ENCODE results near the gene CASP5.
"Not testable (repeated sequence)": the region's sequence is repeated elsewhere in the genome, so short reads cannot be mapped to it uniquely, and the experiment has no call there.

Gene CASP5

DNA sequence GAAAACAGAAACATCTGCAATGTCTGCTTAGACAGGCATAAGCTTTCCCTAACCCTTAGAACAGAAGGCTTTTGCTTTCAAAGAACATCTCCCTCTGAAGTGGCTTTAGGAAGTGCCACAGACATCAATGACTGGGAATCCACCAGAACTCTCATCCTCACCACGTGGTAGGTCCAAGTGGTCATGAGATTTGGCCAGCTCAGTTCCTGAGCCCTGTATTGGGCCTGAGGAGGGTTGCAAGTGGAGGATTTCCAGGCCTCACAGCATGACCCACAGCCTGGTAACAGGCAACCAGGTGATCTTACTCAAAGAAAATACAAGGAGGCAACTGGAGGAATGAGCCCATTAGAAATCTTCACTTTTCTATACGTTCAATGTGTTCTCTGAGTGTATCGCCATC lies 10.4 kb upstream of the CASP5 start:
- DNase-seq = no peak

DNA sequence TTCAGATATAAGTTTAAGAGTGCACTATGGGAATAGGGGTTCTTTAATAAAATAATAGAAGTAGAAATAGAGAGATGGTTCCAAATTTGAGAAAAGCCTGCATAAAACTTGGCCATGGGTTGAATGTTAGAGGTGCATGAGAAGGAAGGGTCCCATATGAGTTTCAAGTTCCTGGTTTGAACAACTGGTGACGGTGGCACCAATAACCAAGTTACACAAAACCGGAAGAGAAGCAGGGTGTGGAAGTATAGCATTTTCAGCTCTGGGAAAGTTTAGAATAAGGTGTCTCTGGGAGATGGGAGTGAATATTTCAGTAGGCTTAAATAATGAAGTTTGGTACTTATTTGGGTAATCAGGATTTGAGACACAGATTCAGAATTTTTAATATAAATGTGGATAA lies 9.5 kb upstream of the CASP5 start:
- DNase-seq = no peak

DNA sequence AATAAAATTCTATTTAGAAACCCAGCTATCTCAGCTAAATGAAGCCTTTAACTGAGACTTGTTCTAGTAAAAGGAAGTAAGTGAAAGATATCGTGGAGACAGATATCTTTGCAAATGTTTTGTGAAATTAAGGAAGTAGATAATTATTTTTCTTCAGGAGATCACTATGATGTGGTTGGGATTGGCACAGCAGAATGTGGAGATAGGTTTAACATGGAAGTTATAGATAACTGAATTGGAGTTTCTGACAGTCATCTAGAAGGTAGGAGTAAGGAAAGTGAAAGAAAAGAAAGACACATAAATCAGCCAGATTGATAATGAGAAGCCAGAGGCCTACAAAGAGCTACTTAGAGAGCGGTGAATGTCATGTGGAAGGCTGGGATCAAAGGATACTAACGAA lies 4.7 kb upstream of the CASP5 start:
- DNase-seq = no peak

DNA sequence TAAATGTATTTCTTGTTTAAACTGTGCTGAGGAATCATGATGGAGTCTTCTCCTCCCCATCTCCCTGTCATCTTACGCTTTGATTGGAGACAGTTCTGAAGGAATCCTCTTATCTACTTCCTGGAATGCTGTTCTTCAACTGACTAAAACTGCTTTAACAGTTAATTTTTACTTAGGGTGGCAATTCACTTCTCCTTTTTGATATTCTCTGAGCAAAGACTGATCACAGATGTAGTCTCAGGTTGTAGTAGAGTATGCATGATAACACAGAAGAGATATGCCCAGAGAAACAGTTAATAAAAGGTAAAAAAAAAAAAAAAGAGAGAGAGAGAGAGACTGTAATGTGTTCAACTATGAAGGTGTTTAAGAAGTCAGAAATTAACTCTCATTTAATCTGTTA lies 1.4 kb upstream of the CASP5 start:
- no peak for DNase-seq

DNA sequence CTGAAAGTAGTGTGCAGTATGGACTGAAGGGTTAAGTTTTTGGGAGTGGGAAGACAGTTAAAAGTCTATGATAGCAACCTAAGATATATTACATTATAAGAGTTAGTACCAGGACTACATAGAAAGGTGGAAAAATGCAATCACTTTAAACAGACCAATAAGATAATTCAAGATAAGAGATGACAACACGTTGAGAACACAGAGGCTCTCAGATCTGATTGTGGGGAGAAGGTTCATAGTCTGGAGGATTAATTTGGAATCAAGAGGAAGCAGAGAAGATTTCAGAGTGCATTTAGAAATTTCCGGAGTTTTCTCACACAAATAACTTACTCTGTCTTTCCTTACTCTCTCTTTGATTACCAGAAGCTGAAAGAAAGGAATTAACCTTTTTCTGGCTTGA lies 441 bp downstream of the CASP5 start:
- DNase-seq = no peak

DNA sequence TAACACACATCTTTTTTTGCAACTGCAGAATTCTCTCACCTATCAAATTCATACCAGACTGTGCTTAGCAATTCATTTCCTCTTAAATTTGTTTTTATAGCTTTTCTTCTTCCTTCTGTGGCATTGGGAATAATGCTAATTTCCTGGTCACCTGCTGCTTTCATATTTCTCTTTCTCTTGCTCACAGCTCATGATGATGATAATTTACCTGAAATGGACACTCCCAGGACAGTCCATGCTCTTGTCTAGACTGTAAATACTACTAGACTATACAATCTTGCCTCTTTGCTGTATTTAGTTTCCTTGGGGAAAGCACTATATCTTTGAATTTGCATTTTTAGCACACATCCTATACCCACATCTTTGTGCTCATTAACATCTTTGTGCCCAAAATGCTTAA lies 15.5 kb downstream of the CASP5 start:
- no peak for DNase-seq

DNA sequence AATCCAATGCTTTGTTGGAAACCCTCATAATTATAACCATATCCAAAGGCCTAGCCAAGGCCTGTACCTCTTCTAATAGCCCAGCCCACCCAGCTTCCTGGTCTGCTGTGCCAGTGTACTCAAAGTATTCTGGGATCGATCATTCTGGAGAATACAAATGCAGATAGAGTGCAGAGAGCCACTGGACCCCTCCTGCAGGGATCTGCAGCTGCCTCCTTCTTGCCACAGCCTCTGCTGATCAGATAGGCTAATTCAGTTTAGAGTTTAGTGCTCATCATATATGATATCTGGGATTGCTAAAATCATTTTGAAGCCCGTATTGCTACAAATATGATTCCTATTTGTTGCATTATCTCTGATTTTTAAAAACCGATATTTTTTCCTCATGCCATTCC lies 17.5 kb downstream of the CASP5 start:
- no peak for DNase-seq

DNA sequence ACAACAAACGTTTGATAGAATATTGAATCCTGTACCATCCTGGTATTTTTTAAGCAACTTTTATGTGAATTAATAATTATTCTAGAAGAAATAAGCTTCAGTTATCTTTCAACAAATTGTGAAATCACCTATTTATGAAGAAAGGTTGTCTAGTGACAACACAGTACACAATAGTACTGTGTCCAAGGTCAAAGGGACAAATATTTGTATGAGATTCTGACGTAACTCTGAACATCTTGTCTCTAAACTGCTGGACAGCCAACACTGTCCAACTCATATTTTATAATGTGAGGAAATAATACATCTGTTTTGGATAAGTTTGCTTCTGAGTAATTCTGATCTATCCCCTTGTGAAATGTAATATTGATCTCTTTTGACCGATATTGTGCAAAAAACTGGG lies 18.9 kb downstream of the CASP5 start:
- no peak for DNase-seq

DNA sequence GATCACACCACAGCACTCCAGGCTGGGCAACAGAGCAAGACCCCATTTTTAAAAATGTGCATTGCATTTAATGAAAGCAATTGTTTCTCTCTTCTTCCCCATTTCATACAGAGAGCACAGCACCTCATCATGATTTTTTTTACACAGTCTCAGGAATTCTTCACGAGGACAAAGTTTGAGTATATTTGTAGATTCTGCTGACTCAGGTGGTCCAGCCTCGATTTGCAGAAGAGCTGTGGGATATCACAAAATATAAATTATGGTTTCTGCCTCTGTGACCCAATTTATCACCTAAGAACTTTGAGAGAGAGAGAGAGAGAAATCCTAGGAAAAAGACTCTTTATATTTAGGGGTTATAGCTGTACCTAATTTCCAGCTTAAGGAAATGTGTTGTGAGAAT lies 19.8 kb downstream of the CASP5 start:
- no peak for DNase-seq

DNA sequence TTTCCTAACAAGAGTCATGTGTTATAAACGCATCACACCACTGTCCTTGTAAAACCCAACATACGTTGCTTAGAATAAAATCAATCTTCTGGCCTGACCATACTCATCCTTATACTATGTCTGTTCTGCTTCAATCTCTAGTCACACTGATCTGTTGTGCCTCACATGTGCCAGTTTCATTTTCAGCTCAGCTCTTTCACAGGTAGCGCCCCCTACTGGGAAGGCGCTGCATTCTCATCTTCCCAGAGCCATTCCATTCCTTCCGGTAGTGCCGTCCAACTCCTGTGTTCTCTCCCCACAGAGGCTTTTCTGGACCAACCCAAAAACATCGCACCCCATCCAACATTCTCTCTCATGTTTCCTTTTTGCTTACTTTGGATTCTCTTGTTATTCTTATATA lies 22.2 kb downstream of the CASP5 start:
- peak; percentile 79 for DNase-seq

DNA sequence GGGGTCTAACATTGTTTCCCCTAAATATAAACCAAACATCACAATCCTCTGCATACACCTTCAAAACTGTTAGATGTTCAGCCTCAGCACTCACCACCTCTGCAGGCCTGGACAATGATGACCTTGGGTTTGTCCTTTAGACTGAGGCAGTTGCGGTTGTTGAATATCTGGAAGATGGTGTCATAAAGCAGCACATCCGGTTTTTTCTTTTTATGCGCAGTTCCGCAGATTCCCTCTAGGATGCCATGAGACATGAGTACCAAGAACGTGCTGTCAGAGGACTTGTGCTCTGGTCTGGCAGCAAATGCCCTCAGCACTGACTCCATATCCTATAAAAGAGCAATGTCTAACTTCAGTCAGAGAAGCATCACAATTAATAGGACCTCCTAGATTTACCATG lies 22.8 kb downstream of the CASP5 start:
- DNase-seq = no peak

DNA sequence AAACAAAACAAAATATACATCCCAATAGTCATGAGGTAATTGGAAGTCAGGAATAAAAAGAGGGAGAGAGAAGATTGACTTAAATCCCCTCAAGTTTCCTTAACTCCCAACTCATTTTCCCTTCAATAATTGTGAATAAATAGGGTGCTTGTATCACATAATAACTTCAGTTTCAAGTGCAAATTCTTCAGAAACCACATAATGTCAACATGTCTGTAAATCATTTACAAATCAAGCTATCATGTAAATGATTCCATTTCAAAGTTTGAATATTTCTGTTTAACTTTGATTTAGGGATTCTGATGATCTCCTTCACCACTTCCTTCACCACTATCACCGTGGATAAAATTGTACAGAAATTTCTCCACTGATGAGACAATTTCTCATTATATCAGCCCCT lies 23.2 kb downstream of the CASP5 start:
- no peak for DNase-seq

DNA sequence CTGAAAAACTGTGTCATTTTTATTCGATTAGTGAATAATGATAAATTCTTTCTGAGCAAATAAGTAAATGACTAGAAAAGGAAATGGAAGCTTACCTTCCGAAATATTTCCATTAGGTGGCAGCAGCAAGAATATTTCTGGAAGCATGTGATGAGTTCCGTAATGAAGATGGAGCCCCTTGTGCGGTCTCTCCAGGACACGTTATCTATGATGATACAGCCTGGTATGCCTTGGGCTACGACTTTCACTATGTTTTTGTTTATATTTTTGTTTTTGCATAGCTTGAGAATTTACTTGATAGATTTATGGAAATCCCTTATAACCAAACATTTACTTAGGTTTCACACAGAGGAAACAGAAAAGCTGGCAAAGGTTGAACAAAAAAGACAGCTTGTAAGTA lies 25.7 kb downstream of the CASP5 start:
- no peak for DNase-seq

DNA sequence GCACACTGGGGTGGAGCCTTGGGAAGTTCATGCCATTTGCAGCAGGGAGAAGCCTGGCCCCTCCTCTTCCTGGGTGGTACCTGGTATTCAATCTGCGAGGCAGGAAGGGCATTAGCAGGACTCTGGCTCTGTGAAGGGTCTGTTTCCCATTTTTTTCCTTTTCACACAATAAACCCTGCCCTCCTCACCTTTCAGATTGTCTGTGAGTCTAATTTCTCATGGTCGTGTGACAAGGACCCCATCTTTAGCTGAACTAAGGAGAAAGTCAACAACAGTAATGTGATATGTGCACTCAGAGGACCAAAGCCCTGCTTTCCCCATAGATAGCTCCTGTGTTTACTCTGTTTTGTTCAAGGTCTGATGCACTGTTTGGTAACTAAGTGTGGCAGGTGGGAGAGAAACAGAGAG lies 28.0 kb downstream of the CASP5 start:
- no peak for DNase-seq

DNA sequence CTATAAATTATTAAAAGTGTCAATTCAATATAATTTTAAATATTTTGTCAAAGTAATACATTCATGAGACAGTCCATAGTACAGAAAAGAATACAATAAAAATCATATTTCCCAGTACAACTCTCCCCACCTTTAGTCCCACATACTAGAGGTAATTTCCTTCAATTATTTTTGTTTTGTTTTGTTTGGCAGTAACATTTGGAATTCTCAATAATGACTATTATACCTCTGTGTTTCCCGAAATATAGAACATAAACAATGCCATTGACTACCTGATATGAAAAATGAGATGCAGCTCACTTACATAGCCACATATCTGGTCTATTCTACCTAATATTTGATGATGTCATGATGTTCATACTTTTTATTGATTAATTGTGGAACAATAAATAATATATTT lies 30.2 kb downstream of the CASP5 start:
- DNase-seq = no peak

DNA sequence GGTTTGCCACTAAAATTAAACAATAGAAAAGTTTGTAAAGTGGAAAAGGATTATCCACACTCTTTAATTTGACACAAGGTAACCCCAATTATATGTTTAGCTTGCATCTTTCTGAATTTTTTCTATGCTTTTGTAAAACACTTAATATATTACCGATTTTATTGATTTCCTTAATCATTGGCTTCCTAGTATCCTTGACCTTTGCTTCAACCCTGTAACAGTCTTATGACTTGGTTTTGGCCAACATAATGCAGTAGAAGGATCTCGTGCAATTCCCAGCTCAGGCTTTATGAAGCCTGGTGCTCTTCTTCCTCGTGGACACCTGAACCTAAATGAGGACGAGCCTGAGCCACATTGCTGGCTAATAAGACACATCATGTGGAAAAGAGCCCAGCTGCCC lies 31.0 kb downstream of the CASP5 start:
- no peak for DNase-seq

DNA sequence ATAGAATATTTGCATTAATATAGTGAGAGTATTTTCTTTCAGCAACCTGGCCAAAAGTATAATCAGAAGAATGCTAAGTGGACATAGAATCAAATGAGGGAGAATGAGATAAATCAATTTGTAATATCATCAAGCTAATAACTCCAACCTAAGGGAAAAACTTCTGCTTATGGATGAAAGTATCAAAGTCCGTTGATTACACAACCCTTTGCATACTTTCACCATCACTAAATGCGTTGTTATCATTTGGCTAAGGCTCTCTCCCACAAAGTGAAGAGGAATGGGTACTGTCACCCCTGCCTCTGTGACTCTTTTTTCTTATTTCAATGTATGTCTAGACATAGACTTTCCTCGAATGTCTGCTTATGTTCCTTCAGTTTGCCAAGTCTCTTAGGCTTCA lies 38.2 kb downstream of the CASP5 start:
- DNase-seq = no peak

DNA sequence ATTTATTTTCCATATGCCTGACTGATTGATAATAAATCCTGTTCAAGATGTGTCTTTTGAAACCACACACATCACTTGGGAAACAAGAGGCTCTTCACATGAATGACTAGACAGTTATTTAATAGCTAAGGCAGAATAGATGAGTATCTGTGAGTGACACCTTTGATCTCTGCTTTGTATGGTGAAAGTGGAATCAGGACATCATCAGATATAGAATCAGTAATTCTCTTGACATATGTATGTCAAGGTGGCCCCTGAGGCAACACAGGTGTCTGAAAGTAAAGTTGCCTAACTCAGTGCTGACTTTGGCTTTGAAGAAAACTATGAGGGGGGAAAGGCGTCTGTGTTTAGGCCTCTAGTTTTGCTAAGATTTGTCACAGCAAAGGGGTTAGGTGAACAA lies 43.1 kb downstream of the CASP5 start:
- DNase-seq = no peak

DNA sequence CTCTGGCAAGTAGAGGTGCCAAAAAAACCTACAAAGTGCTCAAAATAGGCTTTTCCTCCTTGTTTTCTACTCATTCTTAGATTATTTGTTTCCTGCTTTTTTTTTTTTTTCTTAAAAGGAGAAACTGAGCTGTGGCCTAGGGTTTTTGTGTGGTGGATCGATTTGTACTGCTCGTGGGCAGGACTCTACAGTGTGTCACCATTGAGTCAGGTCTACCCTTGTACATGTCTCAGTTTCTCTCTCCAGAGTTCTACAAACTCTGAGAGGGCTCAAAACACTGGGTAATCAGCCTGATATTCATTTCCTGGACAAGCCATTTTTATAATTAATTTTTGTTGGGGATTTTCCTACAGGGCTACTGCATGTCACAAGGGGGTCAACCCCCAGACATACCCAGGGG lies 49.4 kb downstream of the CASP5 start:
- DNase-seq = no peak

DNA sequence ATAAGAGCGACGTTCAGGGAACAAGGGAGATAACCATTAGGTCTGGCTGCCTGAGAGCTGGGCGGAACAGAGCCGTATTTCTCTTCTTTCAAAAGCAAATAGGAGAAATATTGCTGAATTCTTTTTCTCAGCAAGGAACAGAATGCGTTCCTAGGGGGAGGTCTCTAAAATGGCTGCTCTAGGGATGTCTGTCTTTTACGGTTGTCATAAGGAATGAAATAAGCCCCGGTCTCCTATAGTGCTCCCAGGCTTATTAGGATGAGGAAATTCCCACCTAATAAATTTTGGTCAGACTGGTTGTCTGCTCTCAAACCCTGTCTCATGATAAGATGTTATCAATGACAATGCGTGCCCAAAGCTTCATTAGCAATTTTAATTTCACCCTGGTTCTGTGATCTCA lies 50.0 kb downstream of the CASP5 start:
- not testable (repeated sequence) for DNase-seq

DNA sequence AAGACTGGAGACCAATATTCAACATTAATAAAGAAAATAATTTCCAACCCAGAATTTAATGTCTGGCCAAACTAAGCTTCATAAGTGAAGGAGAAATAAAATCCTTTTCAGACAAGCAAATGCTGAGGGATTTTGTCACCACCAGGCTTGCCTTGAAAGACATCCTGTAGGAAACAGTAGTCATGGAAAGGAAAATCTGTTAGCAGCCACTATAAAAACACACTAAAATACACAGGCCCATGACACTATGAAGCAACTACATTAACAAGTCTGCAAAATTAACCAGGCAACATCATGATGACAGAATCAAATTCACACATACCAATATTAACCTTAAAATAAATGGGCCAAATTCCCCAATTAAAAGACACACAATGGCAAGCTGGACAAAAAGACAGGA lies 52.2 kb downstream of the CASP5 start:
- no peak for DNase-seq

DNA sequence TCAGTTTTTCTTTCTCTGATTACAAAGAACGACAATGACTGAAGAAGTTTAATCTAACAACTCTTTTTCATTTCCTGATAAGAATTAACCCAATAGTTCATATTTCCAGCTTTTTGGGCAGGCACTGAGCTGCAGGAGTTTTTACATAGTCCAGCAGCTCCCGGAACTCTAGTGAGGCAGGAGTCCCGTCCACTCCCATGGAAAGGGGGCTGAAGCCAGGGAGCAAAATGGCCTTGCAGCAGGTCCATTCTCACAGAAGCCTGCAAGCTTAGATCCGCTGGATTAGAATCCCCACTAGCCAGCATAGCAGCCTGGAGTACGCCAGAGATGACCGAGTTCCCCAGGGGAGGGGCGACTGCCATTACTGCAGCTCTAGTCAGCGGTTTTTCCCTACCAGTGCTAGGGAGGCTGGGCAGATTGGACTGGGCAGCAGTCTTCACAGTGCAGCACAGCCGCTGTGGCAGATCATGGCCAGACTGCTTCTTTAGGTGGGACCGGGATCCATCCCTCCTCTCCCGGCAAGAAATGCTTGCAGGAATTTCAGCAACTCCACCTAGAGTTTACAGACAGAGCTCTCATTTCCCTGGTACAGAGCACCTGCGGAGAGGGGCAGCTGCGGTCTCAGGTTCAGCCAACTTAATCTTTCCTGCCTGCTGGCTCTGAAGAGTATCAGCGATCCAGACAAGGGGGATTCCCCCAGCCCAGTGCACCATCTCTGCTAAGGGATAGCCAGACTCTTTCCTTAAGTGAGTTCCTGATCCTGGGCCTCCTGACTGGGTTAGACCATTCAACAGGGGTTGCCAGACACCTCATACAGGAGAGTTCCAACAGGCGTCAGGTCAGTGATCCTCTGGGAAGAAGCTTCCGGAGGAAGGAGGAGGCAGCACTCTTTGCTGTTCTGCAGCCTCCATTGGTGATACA lies 53.9 kb downstream of the CASP5 start:
- no peak for DNase-seq

DNA sequence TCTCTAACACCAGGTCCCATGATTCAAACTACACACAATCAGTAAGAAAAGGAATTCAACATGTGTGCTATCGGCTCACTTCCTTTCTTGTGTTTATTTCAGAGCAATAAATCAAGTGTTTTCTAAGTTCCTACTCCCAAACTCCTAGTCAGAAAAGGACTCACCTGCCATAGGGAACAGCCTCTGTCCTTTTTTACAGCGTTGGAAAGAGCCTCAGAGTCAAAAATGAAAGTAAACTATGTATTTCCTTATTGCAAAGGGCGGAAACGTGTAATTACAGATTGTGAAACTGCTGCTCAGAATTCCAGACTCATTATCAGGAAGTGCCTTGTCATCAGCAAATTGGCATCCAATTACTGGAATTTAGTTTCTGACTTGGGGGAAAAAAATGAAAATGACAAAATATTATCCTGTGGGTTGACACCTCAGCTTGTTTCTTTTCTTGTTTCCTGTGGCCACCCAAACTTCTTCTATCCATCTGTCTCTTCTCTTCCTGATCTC lies 54.6 kb downstream of the CASP5 start, which contains the start of gene CASP4:
CASP4 (minus strand) TSS at position 220 of the 501 bp plus-strand sequence; CDS start at position 171, 49 bp downstream.
- no peak for DNase-seq

DNA sequence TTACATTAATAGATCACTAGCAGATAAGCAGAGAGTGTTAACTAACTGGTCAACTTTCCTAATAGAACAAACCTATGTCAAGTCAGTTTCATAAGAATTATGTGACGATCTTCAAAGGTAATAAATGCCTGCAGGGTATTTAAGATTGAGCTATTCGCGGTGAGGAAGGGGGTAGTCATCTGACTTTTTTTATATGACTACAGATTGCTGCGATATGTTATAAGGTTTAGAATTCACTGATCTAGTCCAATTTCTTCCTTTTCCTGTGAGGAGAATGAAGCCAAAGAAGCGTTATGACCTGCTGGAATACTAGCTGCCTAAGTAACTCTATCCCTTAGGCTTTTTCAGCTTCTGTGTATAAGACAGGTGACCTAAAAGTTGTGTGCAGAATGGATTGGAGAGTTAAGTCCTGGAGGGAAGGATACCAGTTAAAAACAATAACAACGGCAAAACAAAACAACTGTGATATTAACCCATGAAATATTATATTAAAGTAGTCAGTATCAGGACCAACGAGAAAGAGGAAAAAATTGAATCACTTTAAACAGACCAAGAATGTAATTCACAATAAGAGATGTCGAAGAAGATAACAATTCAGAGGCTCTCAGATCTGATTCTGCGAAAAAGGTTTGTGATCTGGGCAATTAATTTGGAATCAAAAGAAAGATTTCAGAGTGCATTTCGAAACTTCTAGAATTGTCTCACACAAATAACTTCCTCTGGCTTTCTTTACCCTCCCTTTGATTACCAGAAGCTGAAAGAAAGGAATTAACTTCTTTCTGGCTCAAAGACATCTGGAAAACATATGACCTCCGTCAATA lies 55.2 kb downstream of the CASP5 start:
- no peak for DNase-seq
